Measurements from ENCODE around the gene PDLIM1. TPM values are rescaled to one million over a fixed set of nuclear protein-coding genes. Genes with fewer than 3 reads are reported as not detected.

Gene PDLIM1
- total and polyA plus RNA-seq, 2 of the 13 experiments (the other 11 are each of a cell fraction or from before 2014, with no cell fraction given), result 119 to 123 TPM

DNA sequence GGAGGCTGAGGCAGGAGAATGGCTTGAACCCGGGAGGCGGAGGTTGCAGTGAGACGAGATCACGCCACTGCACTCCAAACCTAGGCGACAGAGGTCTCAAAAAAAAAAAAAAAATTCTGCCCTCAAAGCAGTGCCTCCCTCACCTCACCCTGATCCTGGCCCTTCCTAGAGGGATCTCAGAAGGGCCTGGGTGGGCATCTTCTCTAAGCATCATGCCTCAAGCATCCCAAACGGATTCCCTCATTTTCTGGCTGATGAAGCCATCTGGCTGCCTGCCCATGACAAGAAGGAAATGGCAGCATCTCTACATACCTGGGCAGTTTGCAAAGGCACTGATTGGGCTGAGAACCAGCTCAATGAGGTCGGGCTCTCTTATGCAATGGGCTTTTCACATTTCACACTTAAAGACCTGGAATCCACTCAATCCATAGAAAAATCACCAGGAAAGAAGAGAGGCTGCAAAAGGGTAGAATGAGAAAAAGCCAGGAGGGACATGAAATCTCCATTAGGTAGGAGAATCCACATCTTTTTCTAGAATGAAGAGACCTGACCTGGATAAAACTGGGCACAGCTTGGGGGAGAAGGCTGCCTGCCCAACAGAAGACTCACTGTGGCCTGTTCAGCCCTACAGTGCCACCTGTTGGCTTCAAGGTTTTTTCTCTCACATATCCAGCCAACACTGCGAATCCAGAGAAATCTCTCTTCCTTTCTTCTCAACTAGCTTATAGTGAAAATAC is 48.1 kb downstream of the PDLIM1 start (continued):
- TF ChIP-seq SRSF1 (optimal IDR thresholded peaks at IDR 0.05; ENCODE audit: low read depth, low read length) (no peak), CREBL2 (CRISPR knock-in tag; IDR thresholded peaks at IDR 0.05; ENCODE audit: borderline replicate concordance) (no peak), MED1 (CRISPR knock-in tag; IDR thresholded peaks at IDR 0.05) (no peak), RFX5 (IDR thresholded peaks at IDR 0.05; ENCODE audit: low read depth, low read length) (no peak)

DNA sequence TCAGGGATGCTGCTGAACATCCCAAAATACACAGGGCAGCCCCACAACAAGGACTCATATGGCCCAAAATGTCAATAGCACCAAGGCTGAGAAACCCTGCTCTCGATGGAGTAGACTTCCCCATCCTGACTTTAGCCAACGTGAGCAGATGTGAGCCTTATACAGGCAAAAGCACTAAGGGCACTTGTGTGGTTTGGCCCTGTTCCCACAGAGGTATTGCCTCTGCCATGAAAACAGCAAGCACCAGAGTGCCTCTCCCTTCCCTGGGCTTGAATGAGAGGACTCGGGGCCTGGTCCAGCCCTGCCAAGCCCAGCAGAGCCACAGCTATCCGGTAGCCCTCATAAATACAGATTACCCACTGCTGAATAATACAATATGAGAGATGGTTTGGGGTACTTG is 49.3 kb downstream of the PDLIM1 start:
- H4K20me1 ChIP-seq (ENCODE audit: insufficient read depth, low read length), result no peaks in the 10 kb centered on the region
- H2AFZ ChIP-seq (ENCODE audit: low read length), result no peak overlapping the region
- peaks cover 42 to 82% of the 10 kb centered on the region in 2 experiments for H3K36me3 ChIP-seq (replicated peaks in 1 of 2; ENCODE audit: control insufficient read depth in 1 of 2, insufficient read depth in 2 of 2, low read length in 2 of 2)
- intact Hi-C loops (cut with micrococcal nuclease; ENCODE audit: unreplicated experiment) (no loop called here), in situ Hi-C loops (cut with HindIII; ENCODE audit: extremely low pct_ligation_motif_present, low pct_unique_long_range_greater_than_20kb) (loop anchor here (5.0 to 25.0 kb wide), 2 partner anchors 109 to 604 kb away; no protein-coding TSS in a partner anchor)
- no peak overlapping the region for H3K27ac ChIP-seq (ENCODE audit: extremely low read length, insufficient read depth, low read length)
- H3K79me2 ChIP-seq (ENCODE audit: insufficient read depth, low read length), result no peaks in the 10 kb centered on the region
- H3K4me1 ChIP-seq (ENCODE audit: insufficient read depth, low read length), result 0 out of 2 replicates have a peak, but pooled peaks cover 2% of the 10 kb centered on the region
- no TSS peak for BruUV-seq (replicated peaks)
- no peak overlapping the region for H3K9ac ChIP-seq (ENCODE audit: insufficient read depth, low read depth, low read length)
- ChIA-PET CTCF (ENCODE audit: low intra/inter-chr PET ratio, low total read pairs) (no interaction called here), POLR2A (no interaction called here)
- H3K9me3 ChIP-seq (ENCODE audit: low read length), result no peaks in the 10 kb centered on the region
- H3K4me3 ChIP-seq (replicated peaks in 1 of 3; ENCODE audit: insufficient read depth in 1 of 3, low read depth in 2 of 3, low read length in 3 of 3), result no peak overlapping the region
- DNase-seq (ENCODE audit: low spot score) (no peak), ATAC-seq (no peak), FAIRE-seq (no peak)
- H3K4me2 ChIP-seq (ENCODE audit: low read depth, low read length), result no peak overlapping the region
- 93% methylated on average over 3 of the region's 4 CpGs for WGBS (ENCODE audit: low lambda C conversion rate)
- H3K27me3 ChIP-seq (ENCODE audit: control insufficient read depth in 1 of 2, insufficient read depth in 2 of 2, low read length in 2 of 2), result no peaks in the 10 kb centered on the region
- TF ChIP-seq BATF2 (CRISPR knock-in tag; IDR thresholded peaks at IDR 0.05), result no peak
- no peak for TF ChIP-seq ZNF784 (CRISPR knock-in tag; IDR thresholded peaks at IDR 0.05; ENCODE audit: borderline replicate concordance)
- no peak for TF ChIP-seq ZFP36L2 (CRISPR knock-in tag; IDR thresholded peaks at IDR 0.05)
- TF ChIP-seq ATF1 (CRISPR knock-in tag; IDR thresholded peaks at IDR 0.05), result no peak
- TF ChIP-seq, protein P1, sequence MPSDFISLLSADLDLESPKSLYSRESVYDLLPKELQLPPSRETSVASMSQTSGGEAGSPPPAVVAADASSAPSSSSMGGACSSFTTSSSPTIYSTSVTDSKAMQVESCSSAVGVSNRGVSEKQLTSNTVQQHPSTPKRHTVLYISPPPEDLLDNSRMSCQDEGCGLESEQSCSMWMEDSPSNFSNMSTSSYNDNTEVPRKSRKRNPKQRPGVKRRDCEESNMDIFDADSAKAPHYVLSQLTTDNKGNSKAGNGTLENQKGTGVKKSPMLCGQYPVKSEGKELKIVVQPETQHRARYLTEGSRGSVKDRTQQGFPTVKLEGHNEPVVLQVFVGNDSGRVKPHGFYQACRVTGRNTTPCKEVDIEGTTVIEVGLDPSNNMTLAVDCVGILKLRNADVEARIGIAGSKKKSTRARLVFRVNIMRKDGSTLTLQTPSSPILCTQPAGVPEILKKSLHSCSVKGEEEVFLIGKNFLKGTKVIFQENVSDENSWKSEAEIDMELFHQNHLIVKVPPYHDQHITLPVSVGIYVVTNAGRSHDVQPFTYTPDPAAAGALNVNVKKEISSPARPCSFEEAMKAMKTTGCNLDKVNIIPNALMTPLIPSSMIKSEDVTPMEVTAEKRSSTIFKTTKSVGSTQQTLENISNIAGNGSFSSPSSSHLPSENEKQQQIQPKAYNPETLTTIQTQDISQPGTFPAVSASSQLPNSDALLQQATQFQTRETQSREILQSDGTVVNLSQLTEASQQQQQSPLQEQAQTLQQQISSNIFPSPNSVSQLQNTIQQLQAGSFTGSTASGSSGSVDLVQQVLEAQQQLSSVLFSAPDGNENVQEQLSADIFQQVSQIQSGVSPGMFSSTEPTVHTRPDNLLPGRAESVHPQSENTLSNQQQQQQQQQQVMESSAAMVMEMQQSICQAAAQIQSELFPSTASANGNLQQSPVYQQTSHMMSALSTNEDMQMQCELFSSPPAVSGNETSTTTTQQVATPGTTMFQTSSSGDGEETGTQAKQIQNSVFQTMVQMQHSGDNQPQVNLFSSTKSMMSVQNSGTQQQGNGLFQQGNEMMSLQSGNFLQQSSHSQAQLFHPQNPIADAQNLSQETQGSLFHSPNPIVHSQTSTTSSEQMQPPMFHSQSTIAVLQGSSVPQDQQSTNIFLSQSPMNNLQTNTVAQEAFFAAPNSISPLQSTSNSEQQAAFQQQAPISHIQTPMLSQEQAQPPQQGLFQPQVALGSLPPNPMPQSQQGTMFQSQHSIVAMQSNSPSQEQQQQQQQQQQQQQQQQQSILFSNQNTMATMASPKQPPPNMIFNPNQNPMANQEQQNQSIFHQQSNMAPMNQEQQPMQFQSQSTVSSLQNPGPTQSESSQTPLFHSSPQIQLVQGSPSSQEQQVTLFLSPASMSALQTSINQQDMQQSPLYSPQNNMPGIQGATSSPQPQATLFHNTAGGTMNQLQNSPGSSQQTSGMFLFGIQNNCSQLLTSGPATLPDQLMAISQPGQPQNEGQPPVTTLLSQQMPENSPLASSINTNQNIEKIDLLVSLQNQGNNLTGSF (CRISPR knock-in tag; IDR thresholded peaks at IDR 0.05), result no peak
- TF ChIP-seq, protein P2, sequence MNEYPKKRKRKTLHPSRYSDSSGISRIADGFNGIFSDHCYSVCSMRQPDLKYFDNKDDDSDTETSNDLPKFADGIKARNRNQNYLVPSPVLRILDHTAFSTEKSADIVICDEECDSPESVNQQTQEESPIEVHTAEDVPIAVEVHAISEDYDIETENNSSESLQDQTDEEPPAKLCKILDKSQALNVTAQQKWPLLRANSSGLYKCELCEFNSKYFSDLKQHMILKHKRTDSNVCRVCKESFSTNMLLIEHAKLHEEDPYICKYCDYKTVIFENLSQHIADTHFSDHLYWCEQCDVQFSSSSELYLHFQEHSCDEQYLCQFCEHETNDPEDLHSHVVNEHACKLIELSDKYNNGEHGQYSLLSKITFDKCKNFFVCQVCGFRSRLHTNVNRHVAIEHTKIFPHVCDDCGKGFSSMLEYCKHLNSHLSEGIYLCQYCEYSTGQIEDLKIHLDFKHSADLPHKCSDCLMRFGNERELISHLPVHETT (CRISPR knock-in tag; conservative IDR thresholded peaks at IDR 0.05), result no peak
- TF ChIP-seq RFX3 (CRISPR knock-in tag; IDR thresholded peaks at IDR 0.05), result no peak
- TF ChIP-seq ZNF468 (CRISPR knock-in tag; IDR thresholded peaks at IDR 0.05), result no peak
